Epithelial cell of proximal tubule (primary cell): ENCODE results near the gene ATG13. TPM values are rescaled to one million over a fixed set of nuclear protein-coding genes. Genes with fewer than 3 reads are reported as not detected.

Experiments used
- DNase-seq: peaks from one replicate; pipeline ENCODE4 v3.0.0-alpha.2; 2011; ENCODE audit warnings: low read depth
- H3K4me3 ChIP-seq: 2 replicates; pipeline ENCODE4 v1.5.1; 2011; ENCODE audit warnings: low read depth, mild to moderate bottlenecking, low read length
- total RNA-seq: library from RNA; depleted of rRNA; stranded (reverse); fragments of >200 nt; gene quantifications from 2 replicates; pipeline ENCODE4 v1.2.3, GENCODE V29; 2015
- TF ChIP-seq, protein P1 (sequence below): conservative IDR thresholded peaks from 2 replicates; pipeline ENCODE4 v1.5.1; 2012; ENCODE audit warnings: low read depth, mild to moderate bottlenecking, low read length

The ATG13 gene
- total RNA-seq, 1 donor from 2014 or later, result 52.9 TPM

- TF ChIP-seq, protein P1, sequence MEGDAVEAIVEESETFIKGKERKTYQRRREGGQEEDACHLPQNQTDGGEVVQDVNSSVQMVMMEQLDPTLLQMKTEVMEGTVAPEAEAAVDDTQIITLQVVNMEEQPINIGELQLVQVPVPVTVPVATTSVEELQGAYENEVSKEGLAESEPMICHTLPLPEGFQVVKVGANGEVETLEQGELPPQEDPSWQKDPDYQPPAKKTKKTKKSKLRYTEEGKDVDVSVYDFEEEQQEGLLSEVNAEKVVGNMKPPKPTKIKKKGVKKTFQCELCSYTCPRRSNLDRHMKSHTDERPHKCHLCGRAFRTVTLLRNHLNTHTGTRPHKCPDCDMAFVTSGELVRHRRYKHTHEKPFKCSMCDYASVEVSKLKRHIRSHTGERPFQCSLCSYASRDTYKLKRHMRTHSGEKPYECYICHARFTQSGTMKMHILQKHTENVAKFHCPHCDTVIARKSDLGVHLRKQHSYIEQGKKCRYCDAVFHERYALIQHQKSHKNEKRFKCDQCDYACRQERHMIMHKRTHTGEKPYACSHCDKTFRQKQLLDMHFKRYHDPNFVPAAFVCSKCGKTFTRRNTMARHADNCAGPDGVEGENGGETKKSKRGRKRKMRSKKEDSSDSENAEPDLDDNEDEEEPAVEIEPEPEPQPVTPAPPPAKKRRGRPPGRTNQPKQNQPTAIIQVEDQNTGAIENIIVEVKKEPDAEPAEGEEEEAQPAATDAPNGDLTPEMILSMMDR, result no peak
- peak overlapping the region; percentile 93 for H3K4me3 ChIP-seq
These were observed 1.5 kb downstream of the ATG13 start for GRCh38 chr11:46618837-46619236.

DNA sequence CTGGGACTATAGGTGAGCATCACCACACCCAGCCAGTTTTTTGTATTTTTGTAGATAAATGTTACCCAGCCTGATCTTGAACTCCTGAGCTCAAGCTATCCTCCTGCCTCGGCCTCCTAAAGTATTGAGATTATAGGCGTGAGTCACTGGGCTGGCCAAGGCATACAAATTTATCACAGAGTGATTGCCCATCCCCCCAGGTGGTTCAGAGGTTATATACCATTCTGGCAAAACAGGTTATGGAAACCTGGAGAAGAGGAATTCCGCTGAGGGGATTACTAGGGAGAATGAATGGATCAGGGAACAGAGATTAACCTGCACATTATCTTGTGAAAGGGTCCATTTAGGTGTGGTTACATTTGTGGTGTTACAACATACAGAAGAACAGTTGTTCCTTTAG is 8.1 kb downstream of the ATG13 start:
- no peak for DNase-seq
- TF ChIP-seq, protein P1, result no peak
- H3K4me3 ChIP-seq, result no peak overlapping the region

More at GRCh38 chr11:46618837-46619236, 1.5 kb downstream of the ATG13 start:
- DNase-seq, result no peak

- DNase-seq, result no peak
These were observed 11.6 kb downstream of the ATG13 start for GRCh38 chr11:46628961-46629360.

DNA sequence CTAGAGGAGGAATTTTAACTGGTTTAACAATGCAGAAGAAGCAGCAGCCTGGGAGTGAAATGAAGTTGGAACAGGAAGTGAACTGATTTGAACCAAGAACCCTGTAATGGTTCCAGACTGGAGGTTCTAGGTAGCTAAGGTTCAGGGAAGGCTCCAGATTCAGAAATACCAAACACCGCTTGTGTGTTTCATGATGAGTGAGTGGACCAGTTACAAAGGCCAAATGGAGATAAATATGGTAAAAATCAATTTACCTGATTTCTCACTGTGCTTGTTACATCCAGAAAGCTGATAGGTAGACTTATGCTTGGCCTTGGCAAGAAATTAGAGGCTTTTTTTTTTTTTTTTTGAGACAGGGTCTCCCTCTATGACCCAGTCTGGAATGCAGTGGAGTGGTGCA is 12.9 kb downstream of the ATG13 start:
- no peak for DNase-seq
- TF ChIP-seq, protein P1, result no peak

More at GRCh38 chr11:46628961-46629360, 11.6 kb downstream of the ATG13 start:
- H3K4me3 ChIP-seq, result no peak overlapping the region
- TF ChIP-seq, protein P1, result no peak

GRCh38 chr11:46631676-46632075 is 14.3 kb downstream of the ATG13 start:
- TF ChIP-seq, protein P1, result no peak
- no peak for DNase-seq
- no peak overlapping the region for H3K4me3 ChIP-seq

More for the DNA sequence above, 12.9 kb downstream of the ATG13 start:
- H3K4me3 ChIP-seq, result no peak overlapping the region

DNA sequence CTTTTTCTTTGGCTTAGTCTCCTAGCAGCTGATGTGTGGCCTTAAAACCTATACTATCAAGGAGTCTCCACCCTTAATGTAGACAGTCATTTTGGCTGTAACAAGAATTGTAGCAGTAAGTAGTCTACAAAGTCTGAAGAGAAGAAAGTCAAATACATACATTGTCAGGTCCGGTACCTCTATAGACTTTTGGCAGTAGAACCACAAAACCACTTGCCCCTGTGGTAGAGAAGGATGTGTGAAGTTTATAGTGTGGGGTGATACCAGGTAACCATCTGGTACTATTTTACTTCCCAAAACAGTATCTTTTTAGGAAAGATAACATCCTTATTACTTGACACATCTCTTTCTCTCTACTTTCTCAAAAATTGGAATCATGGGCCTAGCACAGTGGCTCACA is 15.1 kb downstream of the ATG13 start:
- H3K4me3 ChIP-seq, result no peak overlapping the region
- DNase-seq, result no peak
- TF ChIP-seq, protein P1, result no peak

DNA sequence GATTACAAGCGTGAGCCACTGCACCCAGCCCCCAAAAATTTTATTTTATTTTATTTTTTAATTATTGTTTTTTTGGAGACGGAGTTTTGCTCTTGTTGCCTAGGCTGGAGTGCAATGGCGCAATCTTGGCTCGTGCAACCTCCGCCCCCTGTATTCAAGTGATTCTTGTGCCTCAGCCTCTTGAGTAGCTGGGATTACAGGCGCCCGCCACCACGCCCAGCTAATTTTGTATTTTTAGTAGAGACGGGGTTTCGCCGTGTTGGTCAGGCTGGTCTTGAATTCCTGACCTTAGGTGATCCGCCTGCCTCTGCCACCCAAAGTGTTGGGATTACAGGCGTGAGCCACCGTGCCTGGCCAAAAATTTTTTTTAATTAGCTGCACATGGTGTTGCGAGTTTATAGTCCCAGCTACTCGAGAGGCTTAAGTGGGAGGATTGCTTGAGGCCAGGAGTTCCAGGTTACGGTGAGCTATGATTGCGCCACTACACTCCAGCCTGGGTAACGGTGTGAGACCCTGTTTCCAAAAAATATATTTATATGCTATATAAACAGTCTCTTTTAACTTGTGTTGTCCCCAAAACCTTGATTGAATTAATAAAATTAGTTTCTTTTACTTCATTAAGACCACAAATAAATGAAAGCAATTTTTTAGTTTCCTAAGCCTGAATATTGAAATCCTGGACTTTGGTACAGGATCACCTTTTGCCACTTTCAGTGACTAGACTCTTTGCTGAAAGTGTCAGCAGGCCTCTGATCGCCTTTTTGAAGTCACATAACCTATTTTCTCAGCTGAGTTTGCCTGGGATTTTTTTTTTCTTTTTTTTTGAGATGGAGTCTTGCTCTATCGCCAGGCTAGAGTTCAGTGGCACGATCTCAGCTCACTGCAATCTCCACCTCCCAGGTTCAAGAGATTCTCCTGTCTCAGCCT is 16.2 kb downstream of the ATG13 start:
- TF ChIP-seq, protein P1, result no peak
- DNase-seq, result no peak
- H3K4me3 ChIP-seq, result no peak overlapping the region
